Liver (tissue), 3 donors: Measurements from ENCODE around the gene MMP23B.

Source experiments
- ATF3 ChIP-seq: IDR thresholded peaks from 2 replicates; pipeline ENCODE4 v1.6.1; 2016; ENCODE audit warnings: antibody characterized with exemption
- CTCF ChIP-seq: fragments of 150-350 bp; IDR thresholded peaks from 2 replicates; pipeline ENCODE4 v1.5.1; 2017; ENCODE audit warnings: improper control_type of control experiment, low read depth, low read length; ENCODE audit not compliant: missing input control
- FOXA1 ChIP-seq: IDR thresholded peaks from 2 replicates; pipeline ENCODE4 v1.6.1; 2016; ENCODE audit warnings: antibody characterized with exemption
- GABPA ChIP-seq, 2 donors: IDR thresholded peaks in 1 of 2; conservative IDR thresholded peaks in 1 of 2; 2 replicates each; pipeline ENCODE4 v1.6.1; 2016; ENCODE audit warnings: antibody characterized with exemption in 2 of 2, mild to moderate bottlenecking in 1 of 2, moderate library complexity in 1 of 2
- HNF4A ChIP-seq, 2 donors: conservative IDR thresholded peaks; 2 replicates each; pipeline ENCODE4 v1.6.1; 2016; ENCODE audit warnings: antibody characterized with exemption in 2 of 2, mild to moderate bottlenecking in 2 of 2
- JUND ChIP-seq, 2 donors: IDR thresholded peaks; 2 replicates each; pipeline ENCODE4 v1.6.1; 2016; ENCODE audit warnings: antibody characterized with exemption in 2 of 2
- MAX ChIP-seq: IDR thresholded peaks from 2 replicates; pipeline ENCODE4 v1.6.1; 2016; ENCODE audit warnings: antibody characterized with exemption
- RAD21 ChIP-seq, 2 donors: IDR thresholded peaks; 2 replicates each; pipeline ENCODE4 v1.6.1; 2016; ENCODE audit warnings: antibody characterized with exemption in 2 of 2, mild to moderate bottlenecking in 2 of 2
- REST ChIP-seq: IDR thresholded peaks from 2 replicates; pipeline ENCODE4 v1.6.1; 2016; ENCODE audit warnings: antibody characterized with exemption, mild to moderate bottlenecking
- SP1 ChIP-seq: IDR thresholded peaks from 2 replicates; pipeline ENCODE4 v1.6.1; 2018; ENCODE audit warnings: antibody characterized with exemption, mild to moderate bottlenecking
- YY1 ChIP-seq: IDR thresholded peaks from 2 replicates; pipeline ENCODE4 v1.6.1; 2016; ENCODE audit warnings: antibody characterized with exemption, mild to moderate bottlenecking
- ZBTB33 ChIP-seq: IDR thresholded peaks from 2 replicates; pipeline ENCODE4 v1.6.1; 2016; ENCODE audit warnings: antibody characterized with exemption
- donor health status: healthy.
- donor health status: healthy.

GRCh38 chr1:1614954-1615255, 17.1 kb upstream of the MMP23B start:
- TF ChIP-seq CTCF (no peak), FOXA1 (no peak), REST (no peak), YY1 (no peak), GABPA (IDR thresholded peaks at IDR 0.05 in 1 of 2, conservative IDR thresholded peaks at IDR 0.05 in 1 of 2) (no peak), MAX (no peak), JUND (IDR thresholded peaks at IDR 0.05) (no peak), ZBTB33 (no peak), SP1 (no peak), RAD21 (IDR thresholded peaks at IDR 0.05) (no peak), ATF3 (no peak), HNF4A (conservative IDR thresholded peaks at IDR 0.05) (no peak)
